Ovary (tissue), 9 donors: ENCODE measurements around the gene ZNF639. TPM values are rescaled to one million over a fixed set of nuclear protein-coding genes. Genes with fewer than 3 reads are reported as not detected.

Experiments used
- DNase-seq, 5 donors: peaks; one replicate each; pipeline ENCODE4 v3.0.0-alpha.2; 2019 to 2020
- H3K27ac ChIP-seq, 2 donors: fragments of 200-600 bp; one replicate each; pipeline versions ENCODE4 v1.5.1 to v1.8.0; 2019 to 2022
- H3K27me3 ChIP-seq: fragments of 200-600 bp; one replicate; pipeline ENCODE4 v1.8.0; 2022
- H3K36me3 ChIP-seq: fragments of 200-600 bp; sonication (generic); one replicate; pipeline ENCODE4 v1.5.1; 2019
- H3K4me1 ChIP-seq: one replicate; pipeline ENCODE4 v1.8.1; 2013; ENCODE audit warnings: mild to moderate bottlenecking, moderate library complexity; ENCODE audit not compliant: insufficient read depth
- H3K4me3 ChIP-seq: fragments of 200-600 bp; sonication (generic); one replicate; pipeline ENCODE4 v1.5.1; 2017
- H3K9me3 ChIP-seq, 2 donors: fragments of 200-600 bp in 1 of 2; sonication (generic) in 1 of 2; one replicate each; pipeline versions ENCODE4 v1.5.1 to v1.8.1; 2013 to 2019; ENCODE audit warnings: mild to moderate bottlenecking in 1 of 2, moderate library complexity in 1 of 2
- CTCF ChIP-seq, 3 donors: fragments of 450-650 bp in 2 of 3; fragments of 200-600 bp in 1 of 3; IDR thresholded peaks; one replicate each; pipeline versions ENCODE4 v1.5.1 to v1.8.0; 2016 to 2022; ENCODE audit warnings: antibody characterized with exemption in 3 of 3, mild to moderate bottlenecking in 1 of 3
- EP300 ChIP-seq: sonication (generic); formaldehyde crosslinking; IDR thresholded peaks from one replicate; pipeline ENCODE4 v1.6.1; 2017; ENCODE audit warnings: antibody characterized with exemption
- POLR2A ChIP-seq: fragments of 450-650 bp; IDR thresholded peaks from one replicate; pipeline ENCODE4 v1.6.1; 2017; ENCODE audit warnings: antibody characterized with exemption, mild to moderate bottlenecking, moderate library complexity
- WGBS, 3 donors: extraction: QIAGEN DNeasy Blood & Tissue Kit in 1 of 3; methylation state at CpG; one replicate each; pipeline versions ENCODE4 v1.1.5 to v1.1.7; 2013 to 2017; 5-methylcytosine and 5-hydroxymethylcytosine counted together
- intact Hi-C, 4 donors: fragments of 100-400 bp; cut with DNase I; formaldehyde crosslinking; loops; one replicate each; pipeline versions ENCODE4 v1.11.0 to v1.15.1; 2022 to 2023
- polyA plus RNA-seq, 2 donors: library from polyadenylated mRNA; stranded (reverse); fragments of 200-250 nt in 1 of 2; fragments of 350-450 nt in 1 of 2; fragmentation: Illumina TruSeq in 1 of 2; extraction: RNeasy Lipid Tissue Mini Kit (QIAGEN cat#74804) in 1 of 2; gene quantifications; one replicate each; pipeline ENCODE4 v1.2.3, GENCODE V29; 2013 to 2014
- total RNA-seq, 7 donors: library from RNA; depleted of rRNA in 2 of 7; stranded (reverse); fragments of >200 nt in 2 of 7; fragmentation: NEBNext Ultra II Directional in 3 of 7; extraction: Animal tissue kit (Norgen Biotek cat#: 25700) in 3 of 7; gene quantifications; one replicate each; pipeline versions ENCODE4 v1.1.0 to v1.2.4, GENCODE V29; 2016 to 2023
- donor health status: DM: no; HTN: no; CAD: no; lungs with moderate emphysema.
- donor health status: DM: no; HTN: no; CAD: no.
- donor health status: Bipolar disorder and iron deficiency.
- donor health status: DM: yes; HTN: yes; CAD: no.
- donor health status: DM: no; HTN: no; CAD: no.
- donor health status: DM: yes; HTN: yes; CAD: no.

Gene ZNF639
- total and polyA plus RNA-seq, 9 donors: 32.7 to 45.2 (median 37.3) TPM

- no peak for TF ChIP-seq CTCF (IDR thresholded peaks at IDR 0.05)
- TF ChIP-seq POLR2A: no peak
- no peak for TF ChIP-seq EP300
- Histone ChIP-seq H3K9me3 (no peaks in the 10 kb centered on the region), H3K4me3 (no peak overlapping the region), H3K27me3 (no peaks in the 10 kb centered on the region), H3K27ac (no peak overlapping the region), H3K36me3 (no peaks in the 10 kb centered on the region), H3K4me1 (no peaks in the 10 kb centered on the region)
- WGBS, 3 donors: 76 to 86% (median 86%) methylated on average over 6 of the region's 6 CpGs
- no peak for DNase-seq
- intact Hi-C loops: no loop called here
These were observed 36.5 kb upstream of the ZNF639 start for GRCh38 chr3:179286331-179286730.

- Histone ChIP-seq H3K27me3 (no peaks in the 10 kb centered on the region), H3K36me3 (no peaks in the 10 kb centered on the region), H3K4me3 (no peak overlapping the region), H3K9me3 (no peaks in the 10 kb centered on the region), H3K27ac (no peak overlapping the region), H3K4me1 (no peaks in the 10 kb centered on the region)
- WGBS, 3 donors: 40 to 72% (median 64%) methylated on average over 4 of the region's 4 CpGs
- TF ChIP-seq POLR2A (no peak), EP300 (no peak), CTCF (IDR thresholded peaks at IDR 0.05) (no peak)
- DNase-seq: no peak
- intact Hi-C loops: no loop called here
These were observed 34.0 kb upstream of the ZNF639 start for GRCh38 chr3:179288845-179289244.

GRCh38 chr3:179289295-179289694, 33.5 kb upstream of the ZNF639 start:
- WGBS, 3 donors: 55 to 68% (median 65%) methylated on average over 3 of the region's 3 CpGs
- no peaks in the 10 kb centered on the region for H3K9me3 ChIP-seq
- H3K27ac ChIP-seq: no peak overlapping the region
- no peaks in the 10 kb centered on the region for H3K27me3 ChIP-seq
- DNase-seq: no peak
- intact Hi-C loops: no loop called here
- H3K4me1 ChIP-seq: no peaks in the 10 kb centered on the region
- TF ChIP-seq EP300 (no peak), CTCF (IDR thresholded peaks at IDR 0.05) (no peak), POLR2A (no peak)
- H3K36me3 ChIP-seq: no peaks in the 10 kb centered on the region
- no peak overlapping the region for H3K4me3 ChIP-seq

- WGBS, 3 donors: 42 to 66% (median 60%) methylated on average over 2 of the region's 2 CpGs
- no peak for DNase-seq
- no peaks in the 10 kb centered on the region for H3K4me1 ChIP-seq
- no peak for TF ChIP-seq CTCF (IDR thresholded peaks at IDR 0.05)
- no peak for TF ChIP-seq POLR2A
- no peak for TF ChIP-seq EP300
- no peaks in the 10 kb centered on the region for H3K9me3 ChIP-seq
- H3K36me3 ChIP-seq: no peaks in the 10 kb centered on the region
- intact Hi-C loops: no loop called here
- no peak overlapping the region for H3K27ac ChIP-seq
- H3K4me3 ChIP-seq: no peak overlapping the region
- no peaks in the 10 kb centered on the region for H3K27me3 ChIP-seq
These were observed 30.4 kb upstream of the ZNF639 start for GRCh38 chr3:179292450-179292849.
